Posterior vena cava (tissue), 2 donors: Measurements from ENCODE around the gene HSBP1. TPM values are rescaled to one million over a fixed set of nuclear protein-coding genes. Genes with fewer than 3 reads are reported as not detected.

Experiments
- DNase-seq: peaks from one replicate; pipeline ENCODE4 v3.0.0-alpha.2; 2020; ENCODE audit warnings: low spot score
- intact Hi-C, 2 donors: fragments of 100-400 bp; cut with DNase I; formaldehyde crosslinking; loops; one replicate each; pipeline versions ENCODE4 v1.14.1 to v1.14.2; 2022 to 2023
- long read RNA-seq, 2 donors: library from polyadenylated mRNA; unstranded; transcript quantifications; one replicate each; pipeline ENCODE4 v2.0.0, GENCODE V29; 2020 to 2021
- total RNA-seq, 2 donors: library from RNA; stranded (reverse); fragmentation: NEBNext Ultra II Directional; extraction: Animal tissue kit (Norgen Biotek cat#: 25700); gene quantifications; one replicate each; pipeline ENCODE4 v1.2.1, GENCODE V29; 2021
- donor health status: DM: yes; HTN: yes; CAD: no.
- donor health status: DM: yes; HTN: yes; CAD: no.

Gene HSBP1
- 10 to 100 TPM; 68.8 to 81.1 TPM for total RNA-seq
- long read RNA-seq, donor 1, full-length matches to known transcripts = 42 of 43 reads
- long read RNA-seq, donor 1, partial matches to known transcripts = 0 of 43 reads
- long read RNA-seq, donor 1, other reads (novel, unspliced or antisense) = 1 of 43 reads
- long read RNA-seq, donor 2, full-length matches to known transcripts = 117 of 125 reads
- long read RNA-seq, donor 2, partial matches to known transcripts = 0 of 125 reads
- long read RNA-seq, donor 2, other reads (novel, unspliced or antisense) = 8 of 125 reads

- intact Hi-C loops = no loop called here
These were observed at the start of gene HSBP1 for GRCh38 chr16:83807710-83808572. Gene HSBP1 (plus strand): TSS chr16:83807978. CDS start chr16:83808077, 99 bp downstream.

GRCh38 chr16:83762141-83762991, 45.4 kb upstream of the HSBP1 start:
- intact Hi-C loops = no loop called here
- no peak for DNase-seq

More at GRCh38 chr16:83807710-83808572, at the start of gene HSBP1:
- peak; percentile 99 for DNase-seq

GRCh38 chr16:83762992-83763358, 44.8 kb upstream of the HSBP1 start:
- intact Hi-C loops = no loop called here

GRCh38 chr16:83768986-83769385, 38.8 kb upstream of the HSBP1 start:
- no peak for DNase-seq
- intact Hi-C loops = no loop called here

More at GRCh38 chr16:83762992-83763358, 44.8 kb upstream of the HSBP1 start:
- DNase-seq = no peak

GRCh38 chr16:83769397-83770008, 38.3 kb upstream of the HSBP1 start:
- DNase-seq = no peak

GRCh38 chr16:83771306-83771942, 36.4 kb upstream of the HSBP1 start:
- intact Hi-C loops = no loop called here
- no peak for DNase-seq

More at GRCh38 chr16:83769397-83770008, 38.3 kb upstream of the HSBP1 start:
- intact Hi-C loops = no loop called here

GRCh38 chr16:83772806-83773205, 35.0 kb upstream of the HSBP1 start:
- DNase-seq = no peak
- intact Hi-C loops = no loop called here

- intact Hi-C loops = no loop called here
- no peak for DNase-seq
These were observed 33.7 kb upstream of the HSBP1 start for GRCh38 chr16:83774066-83774465.

GRCh38 chr16:83776944-83777343, 30.8 kb upstream of the HSBP1 start:
- intact Hi-C loops = no loop called here

GRCh38 chr16:83779886-83780285, 27.9 kb upstream of the HSBP1 start:
- intact Hi-C loops = no loop called here

More at GRCh38 chr16:83776944-83777343, 30.8 kb upstream of the HSBP1 start:
- no peak for DNase-seq

GRCh38 chr16:83785455-83785854, 22.3 kb upstream of the HSBP1 start:
- no peak for DNase-seq
- intact Hi-C loops = no loop called here

More at GRCh38 chr16:83779886-83780285, 27.9 kb upstream of the HSBP1 start:
- no peak for DNase-seq

- no peak for DNase-seq
- intact Hi-C loops = no loop called here
These were observed 18.0 kb upstream of the HSBP1 start for GRCh38 chr16:83789642-83790401.

- intact Hi-C loops = no loop called here
- no peak for DNase-seq
These were observed 15.9 kb upstream of the HSBP1 start for GRCh38 chr16:83791916-83792315.

GRCh38 chr16:83792391-83792790, 15.4 kb upstream of the HSBP1 start:
- no peak for DNase-seq
- intact Hi-C loops = no loop called here

GRCh38 chr16:83793179-83793578, 14.6 kb upstream of the HSBP1 start:
- DNase-seq = no peak
- intact Hi-C loops = no loop called here

- no peak for DNase-seq
- intact Hi-C loops = loop anchor here in 1 of 2 donors (1.0 kb wide), 1 partner anchor 29 kb away; no protein-coding TSS in a partner anchor
These were observed 12.8 kb upstream of the HSBP1 start for GRCh38 chr16:83794860-83795554.

- intact Hi-C loops = no loop called here
- DNase-seq = no peak
These were observed 10.8 kb upstream of the HSBP1 start for GRCh38 chr16:83797013-83797412.
